Inflammatory macrophage (primary cell): ENCODE results near the gene ADAT1.

Experiments used
- DNase-seq, 2 donors: peaks; one replicate each; pipeline ENCODE4 v3.0.0-alpha.2; 2020 to 2022
- total RNA-seq, 18 experiments: gene quantifications; one replicate each; lab custom pipeline; 2026; ENCODE audit warnings: mixed read lengths in 6 of 18, inconsistent platforms in 2 of 18; lab: John Stamatoyannopoulos, UW

The ADAT1 gene, protein sequence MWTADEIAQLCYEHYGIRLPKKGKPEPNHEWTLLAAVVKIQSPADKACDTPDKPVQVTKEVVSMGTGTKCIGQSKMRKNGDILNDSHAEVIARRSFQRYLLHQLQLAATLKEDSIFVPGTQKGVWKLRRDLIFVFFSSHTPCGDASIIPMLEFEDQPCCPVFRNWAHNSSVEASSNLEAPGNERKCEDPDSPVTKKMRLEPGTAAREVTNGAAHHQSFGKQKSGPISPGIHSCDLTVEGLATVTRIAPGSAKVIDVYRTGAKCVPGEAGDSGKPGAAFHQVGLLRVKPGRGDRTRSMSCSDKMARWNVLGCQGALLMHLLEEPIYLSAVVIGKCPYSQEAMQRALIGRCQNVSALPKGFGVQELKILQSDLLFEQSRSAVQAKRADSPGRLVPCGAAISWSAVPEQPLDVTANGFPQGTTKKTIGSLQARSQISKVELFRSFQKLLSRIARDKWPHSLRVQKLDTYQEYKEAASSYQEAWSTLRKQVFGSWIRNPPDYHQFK
- 13.6 to 45.8 (median 29.4) reads per million in 18 experiments for total RNA-seq

DNA sequence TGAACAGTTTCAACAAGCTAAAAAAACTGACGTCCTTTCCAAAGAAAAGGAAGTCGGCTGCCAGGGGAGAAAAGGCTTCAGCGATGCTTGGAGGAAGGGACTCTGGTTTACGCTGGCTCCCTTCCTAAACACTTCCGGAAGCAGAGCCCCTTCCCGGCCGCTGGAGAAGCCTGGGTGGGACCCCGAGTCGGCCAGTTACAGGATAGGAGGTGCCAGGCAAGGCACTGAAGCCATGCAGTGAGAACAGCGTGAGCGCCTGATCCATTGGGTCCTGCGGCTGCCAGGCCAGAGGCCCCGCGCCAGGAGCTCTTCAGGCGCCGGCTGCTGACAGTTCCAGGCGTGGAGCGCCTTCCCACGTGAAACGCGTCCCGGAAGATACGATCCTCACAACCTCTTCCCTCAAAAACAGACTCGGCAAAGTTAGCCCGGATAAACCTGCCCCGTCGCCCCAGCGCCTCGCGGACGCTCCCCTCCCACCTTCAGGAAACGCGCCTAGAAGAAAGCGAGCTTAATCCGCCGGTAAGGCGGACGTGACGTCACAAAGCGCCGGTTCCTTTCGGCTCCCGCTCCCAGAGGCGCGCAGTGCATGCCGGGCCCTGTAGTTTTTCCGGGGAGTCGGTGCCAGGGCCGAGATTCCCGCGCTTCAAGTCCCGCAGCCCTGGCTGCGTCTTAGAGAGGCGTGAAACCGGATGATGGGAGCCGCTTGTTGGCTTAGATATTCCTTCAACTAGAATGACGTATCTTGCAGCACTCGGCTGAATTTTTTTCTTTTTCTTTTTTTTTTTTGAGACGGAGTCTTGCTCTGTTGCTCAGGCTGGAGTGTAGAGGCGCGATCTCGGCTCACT, at the start of gene ADAT1:
Gene ADAT1 (minus strand): TSS at position 521 of the 845 bp plus-strand sequence. CDS start 2,482 bp downstream, outside the sequence.
- DNase-seq, result peak; percentile 98

DNA sequence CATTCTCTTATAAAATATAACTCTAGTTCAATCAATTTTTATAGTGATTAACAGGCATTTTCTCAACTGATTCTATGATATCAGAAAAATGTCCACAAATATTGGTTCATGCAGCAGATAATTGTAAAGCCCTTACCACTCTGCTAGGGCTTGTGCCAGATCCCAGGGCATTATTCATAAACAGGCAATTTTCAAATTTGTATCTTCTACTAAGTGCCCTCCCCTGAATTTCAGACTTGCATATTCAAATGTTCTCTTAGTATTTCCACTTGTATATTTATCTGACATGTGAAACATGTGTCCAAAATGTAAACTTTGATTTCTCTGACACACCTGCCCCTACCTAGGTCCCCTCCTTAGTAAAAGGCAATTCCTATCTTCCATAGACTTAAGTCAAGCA, 44.4 kb upstream of the ADAT1 start:
- no peak for DNase-seq

DNA sequence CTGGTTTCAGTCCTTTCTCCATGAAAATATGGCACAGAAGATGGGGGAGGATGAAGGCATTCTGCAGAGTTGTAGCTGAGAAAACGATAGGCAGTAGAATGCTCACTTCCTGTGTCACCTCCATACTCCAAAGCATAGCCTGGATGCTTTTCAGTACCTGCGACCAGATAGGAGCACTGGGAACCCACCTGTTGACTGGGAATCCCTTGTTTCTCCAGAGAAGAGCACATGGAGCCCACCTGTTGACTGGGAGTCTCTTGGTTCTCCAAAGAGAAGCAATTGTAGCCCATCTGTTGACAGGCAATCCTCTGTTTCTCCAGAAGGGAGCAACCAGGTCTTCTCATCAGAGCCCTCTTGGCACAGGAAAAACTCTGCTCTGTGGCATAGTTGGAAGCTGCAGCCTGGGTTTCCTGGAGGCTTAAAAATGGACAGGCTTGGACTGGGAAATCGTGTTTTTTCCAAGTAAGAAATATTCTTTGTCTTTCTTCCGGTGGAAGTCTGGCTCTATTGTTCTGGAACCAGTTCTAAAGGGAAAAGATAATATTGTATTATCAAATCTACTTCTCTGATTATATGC, 37.7 kb upstream of the ADAT1 start:
- DNase-seq, result no peak

DNA sequence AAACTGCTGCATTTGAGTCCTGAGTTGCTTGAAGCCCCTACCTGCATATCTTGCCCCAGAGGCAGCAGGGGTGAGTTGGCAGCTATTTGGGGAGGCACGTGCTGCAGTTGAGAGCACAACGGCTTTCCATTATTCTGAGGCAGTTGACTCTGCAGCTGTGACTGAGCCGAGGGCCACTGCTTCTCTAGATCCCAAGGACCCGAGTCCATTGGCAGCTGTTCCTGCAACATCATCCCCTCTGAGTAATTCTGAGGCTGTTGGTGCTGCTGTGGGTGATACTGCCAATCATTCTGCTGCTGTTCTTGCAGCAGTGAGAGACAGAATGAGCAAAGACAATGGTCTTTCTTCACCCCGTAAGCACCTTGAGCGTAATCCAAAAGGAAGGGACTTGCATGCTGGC, 37.2 kb upstream of the ADAT1 start:
- DNase-seq, result no peak

DNA sequence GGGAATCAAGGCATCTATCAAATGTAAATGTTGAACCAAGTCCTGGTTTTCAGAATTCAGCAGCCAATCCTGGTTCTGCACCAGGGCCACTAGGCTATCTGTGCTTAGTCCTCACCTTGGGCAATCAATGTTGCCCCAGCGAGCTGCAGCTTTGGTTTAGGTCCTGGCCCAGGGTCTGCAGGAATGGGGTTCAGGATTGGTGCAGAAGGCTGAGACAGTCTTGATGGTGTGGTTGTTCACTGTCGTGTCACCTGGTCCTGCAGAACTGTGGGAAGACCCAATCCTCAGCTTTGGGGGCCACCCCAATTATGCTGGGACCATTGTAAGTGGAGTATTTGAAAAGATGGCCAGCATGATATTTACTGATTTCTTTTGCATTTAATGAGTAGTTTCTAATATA, 35.1 kb upstream of the ADAT1 start:
- no peak for DNase-seq

DNA sequence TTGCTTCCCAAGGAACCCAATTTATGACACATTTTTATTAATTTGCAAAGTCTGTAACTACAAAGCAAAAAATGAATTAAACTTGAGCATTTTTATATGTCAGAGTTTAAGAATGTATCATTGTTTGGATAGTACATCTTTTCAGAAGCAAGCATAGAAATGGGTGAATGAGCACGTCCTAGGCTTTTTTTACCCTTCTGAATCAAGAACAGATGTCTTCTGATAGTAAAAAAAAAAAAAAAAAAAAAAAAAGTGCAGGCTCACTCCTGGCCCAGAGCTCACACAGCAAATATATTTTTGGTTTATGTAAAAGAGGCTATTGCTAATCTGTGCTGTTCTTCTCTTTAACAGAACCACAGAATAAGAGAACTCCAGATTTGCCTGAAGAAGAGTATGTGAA, 30.8 kb upstream of the ADAT1 start:
- no peak for DNase-seq

DNA sequence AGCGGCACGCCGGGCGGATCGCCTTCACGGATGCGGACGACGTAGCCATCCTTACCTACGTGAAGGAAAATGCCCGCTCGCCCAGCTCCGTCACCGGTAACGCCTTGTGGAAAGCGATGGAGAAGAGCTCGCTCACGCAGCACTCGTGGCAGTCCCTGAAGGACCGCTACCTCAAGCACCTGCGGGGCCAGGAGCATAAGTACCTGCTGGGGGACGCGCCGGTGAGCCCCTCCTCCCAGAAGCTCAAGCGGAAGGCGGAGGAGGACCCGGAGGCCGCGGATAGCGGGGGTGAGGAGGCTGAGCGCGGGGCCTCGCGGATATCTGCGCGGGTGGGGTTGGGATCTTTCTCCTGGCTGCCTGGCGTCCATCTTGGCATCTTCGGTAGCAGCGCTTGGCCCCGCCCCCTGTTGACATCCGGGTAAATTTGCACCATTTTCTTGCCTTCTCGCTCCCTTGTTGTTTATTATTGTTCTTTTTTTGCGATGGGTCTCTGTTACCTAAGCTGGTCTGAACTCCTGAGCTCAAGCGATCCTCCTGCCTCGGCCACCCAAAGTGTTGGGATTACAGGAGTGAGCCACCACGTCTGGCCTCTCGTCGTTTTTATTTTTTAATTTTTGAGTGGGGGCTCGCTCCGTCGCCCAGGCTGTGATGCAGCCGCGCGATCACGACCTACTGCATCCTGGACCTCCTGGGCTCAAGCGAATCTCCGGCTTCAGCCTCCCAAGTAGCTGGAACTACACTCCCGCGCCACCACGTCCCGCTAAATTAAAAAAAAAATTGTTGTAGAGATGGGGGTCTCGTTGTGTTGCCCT, 25.4 kb upstream of the ADAT1 start:
- peak; percentile 69 to 75 for DNase-seq

DNA sequence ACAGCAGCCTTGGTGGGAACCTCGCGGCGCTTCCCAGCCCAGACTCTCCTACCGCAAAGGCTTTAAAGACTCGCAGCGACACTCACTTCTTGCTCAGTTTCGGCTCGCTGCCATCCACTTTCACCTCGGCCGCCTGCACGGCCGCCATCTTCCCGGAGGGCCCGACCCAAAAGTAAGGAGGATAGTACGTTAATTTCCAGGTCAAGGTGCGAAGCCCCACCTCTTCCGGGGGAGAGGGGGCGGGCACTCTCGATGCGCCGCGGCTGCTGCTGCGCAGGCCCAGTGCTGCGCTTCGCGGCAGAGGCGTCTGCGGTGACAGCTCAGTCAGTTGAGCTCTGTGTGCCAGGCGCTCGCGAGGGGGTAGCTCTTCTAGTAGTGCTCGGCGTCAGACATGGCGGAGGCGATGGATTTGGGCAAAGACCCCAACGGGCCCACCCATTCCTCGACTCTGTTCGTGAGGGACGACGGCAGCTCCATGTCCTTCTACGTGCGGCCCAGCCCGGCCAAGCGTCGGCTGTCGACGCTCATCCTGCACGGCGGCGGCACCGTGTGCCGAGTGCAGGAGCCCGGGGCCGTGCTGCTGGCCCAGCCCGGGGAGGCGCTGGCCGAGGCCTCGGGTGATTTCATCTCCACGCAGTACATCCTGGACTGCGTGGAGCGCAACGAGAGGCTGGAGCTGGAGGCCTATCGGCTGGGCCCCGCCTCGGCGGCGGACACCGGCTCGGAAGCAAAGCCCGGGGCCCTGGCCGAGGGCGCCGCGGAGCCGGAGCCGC, 24.6 kb upstream of the ADAT1 start, which contains the start of the genes KARS1 and TERF2IP:
Gene KARS1 (minus strand): TSS at position 174 of the 773 bp plus-strand sequence. CDS start 26 bp downstream, at position 148.
Gene TERF2IP (plus strand): TSS at position 282 of the 773 bp plus-strand sequence. CDS start 110 bp downstream, at position 392.
- peak; percentile 94 to 97 for DNase-seq

DNA sequence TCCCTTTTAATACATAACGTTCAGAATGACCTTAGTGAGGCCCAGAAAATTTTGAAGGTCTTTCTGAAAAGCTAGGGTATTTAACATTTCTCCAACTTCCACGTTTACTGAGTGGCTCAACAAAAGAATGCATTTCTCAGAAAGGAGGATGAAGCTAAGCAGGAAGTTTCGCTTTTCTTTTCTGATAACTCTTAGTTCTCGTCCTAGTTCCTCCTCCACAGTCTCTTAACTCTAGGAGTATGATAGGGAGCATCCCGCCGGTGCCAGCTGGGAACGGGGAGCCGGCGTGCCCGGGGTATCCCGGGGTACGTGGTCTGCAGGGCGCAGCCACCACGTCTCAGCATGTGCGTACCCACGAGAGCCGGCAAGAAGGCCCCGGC, 24.0 kb upstream of the ADAT1 start:
- DNase-seq, result peak in 1 of 2 donors; percentile 8

DNA sequence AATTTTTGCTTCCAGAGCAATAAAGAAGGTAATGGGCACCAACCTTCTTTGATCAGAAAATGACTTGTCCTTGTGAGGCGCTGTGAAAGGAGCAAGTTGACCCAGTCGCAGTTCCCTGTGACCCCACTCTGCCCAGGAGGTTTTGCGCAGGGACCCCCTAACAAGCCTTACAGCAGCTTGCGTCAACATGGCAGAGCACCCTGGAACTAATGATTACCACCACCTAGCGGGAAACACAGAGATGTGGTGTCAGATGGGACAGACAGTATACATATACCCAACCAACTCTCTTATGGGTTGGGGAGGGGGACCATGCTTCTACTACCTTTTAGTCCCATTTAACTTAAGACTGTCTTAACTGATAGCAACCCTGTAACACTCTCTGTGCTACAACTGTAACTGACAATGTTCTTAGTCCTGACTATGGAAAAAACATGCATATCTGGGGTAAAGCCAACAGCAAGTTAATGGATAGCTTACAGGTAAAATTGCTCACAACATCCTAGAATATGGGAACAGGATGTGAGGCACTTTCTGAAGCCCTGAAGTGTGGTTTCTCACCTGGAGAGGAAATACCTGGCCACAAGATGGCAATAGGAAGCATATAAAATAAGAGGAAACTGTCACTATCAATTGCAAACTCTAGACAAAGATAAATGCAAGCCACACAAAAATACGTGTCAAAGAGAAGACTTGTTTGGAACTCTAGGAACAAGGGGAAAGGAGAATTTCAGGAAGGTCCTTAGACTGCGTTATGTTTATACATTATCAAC, 21.3 kb upstream of the ADAT1 start:
- DNase-seq, result no peak

DNA sequence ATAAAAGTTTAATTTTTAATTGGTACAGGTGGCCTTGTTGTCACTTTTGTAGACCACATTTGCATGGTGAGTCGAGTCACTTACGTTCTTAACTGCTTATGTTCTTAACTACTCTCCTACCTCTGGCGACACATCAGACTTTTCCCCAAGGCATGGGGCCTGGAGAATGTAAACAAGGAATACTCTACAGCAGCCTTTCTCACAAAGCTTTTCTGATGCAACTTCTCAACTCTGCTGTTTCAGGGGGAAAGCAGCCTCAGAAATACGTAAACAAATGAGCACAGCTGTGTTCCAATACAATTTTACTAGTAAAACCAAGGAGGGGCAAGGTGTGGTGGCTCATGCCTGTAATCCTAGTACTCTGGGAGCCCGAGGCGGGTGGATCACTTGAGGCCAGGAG, 17.5 kb upstream of the ADAT1 start:
- DNase-seq, result no peak

DNA sequence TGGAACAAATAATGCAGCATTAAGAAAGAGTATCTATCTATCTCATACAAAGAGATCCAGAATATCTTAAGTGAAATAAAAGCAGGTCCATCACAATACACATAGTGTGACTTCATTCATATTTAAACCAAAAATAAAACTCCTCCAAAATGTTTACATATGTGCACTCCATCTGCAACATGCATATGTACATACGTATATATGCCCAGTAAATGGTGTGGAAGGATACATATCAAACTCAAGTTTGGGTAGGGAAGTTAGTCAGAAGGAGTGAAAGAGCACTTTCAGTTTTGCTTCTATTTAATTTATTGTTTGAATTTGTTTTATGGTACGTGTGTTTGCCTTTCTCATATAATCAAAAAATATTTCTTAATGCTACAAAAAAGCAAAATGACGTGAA, 12.0 kb upstream of the ADAT1 start:
- no peak for DNase-seq

DNA sequence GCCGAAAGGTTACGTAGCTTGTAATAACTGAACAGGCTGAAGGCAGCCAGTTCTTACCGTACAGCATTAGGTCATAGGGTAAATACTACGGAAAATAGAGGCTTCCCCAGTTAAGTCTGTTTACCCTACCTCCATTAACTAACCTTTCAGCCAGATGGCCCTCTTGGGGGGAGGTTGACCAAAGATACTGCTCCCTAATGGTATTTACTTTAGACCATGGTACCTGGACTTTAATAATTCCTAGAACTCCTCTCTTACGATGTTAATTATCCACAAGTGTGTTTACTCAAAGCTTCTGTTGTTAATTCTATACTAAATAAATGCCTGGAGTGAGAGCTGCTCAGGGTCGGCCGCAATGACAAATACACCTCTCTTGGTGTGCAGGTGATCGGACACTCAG, 9.8 kb upstream of the ADAT1 start:
- DNase-seq, result no peak

DNA sequence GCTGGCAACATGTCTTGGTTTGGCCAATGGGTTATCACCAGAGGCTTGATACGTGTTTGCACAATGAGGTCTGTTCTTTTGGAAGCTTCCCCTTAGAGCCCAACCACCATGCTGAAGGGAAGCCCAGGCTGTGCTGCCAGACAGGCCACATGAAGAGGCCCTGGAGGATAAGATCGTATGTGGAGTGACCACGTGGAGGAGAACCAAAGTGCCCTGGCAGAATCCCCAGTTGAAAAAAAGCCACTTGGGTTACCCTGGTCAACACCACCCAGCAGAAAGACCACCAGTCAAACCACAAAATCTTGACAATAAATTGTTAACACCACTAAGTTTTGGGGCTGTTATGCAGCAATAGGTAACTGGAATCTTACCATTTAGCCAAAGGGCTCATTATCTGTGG, 7.0 kb upstream of the ADAT1 start:
- DNase-seq, result no peak

DNA sequence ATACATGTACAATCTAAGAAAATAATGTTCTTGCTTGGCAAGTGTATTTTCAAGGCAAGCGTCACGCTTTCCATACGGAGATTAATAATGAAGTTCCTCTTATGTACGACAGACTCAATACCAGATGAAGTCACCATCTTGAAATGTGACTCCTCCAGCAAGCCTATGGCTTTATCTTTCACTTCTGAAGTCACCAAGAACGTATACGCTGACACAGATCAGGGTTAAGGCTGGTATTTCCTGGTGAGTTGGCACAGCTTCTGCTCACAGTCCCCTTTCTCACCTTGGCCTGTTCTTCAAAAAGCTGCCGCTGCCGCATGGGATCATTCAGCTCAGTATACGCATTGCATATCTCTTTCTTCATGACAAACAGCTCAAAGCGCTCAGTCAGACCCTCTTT, 6.1 kb upstream of the ADAT1 start:
- no peak for DNase-seq

DNA sequence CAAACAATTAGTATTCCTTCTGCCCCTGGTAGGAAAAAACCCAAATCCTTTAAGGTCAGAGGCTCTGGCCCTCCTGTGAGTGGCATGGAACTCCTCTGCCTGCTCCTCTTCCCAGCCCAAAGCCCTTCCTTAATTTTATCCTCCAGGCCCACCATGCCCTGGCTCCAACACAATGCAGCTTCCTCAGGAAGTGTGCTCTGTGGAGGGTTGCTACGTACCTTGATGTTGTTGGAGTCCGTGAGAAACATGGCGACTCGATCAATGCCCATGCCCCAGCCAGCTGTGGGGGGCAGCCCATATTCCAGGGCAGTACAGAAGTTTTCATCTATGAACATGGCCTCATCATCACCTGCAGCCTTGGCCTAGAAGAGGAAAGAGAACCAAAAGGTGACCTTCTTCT, 5.3 kb upstream of the ADAT1 start:
- no peak for DNase-seq

DNA sequence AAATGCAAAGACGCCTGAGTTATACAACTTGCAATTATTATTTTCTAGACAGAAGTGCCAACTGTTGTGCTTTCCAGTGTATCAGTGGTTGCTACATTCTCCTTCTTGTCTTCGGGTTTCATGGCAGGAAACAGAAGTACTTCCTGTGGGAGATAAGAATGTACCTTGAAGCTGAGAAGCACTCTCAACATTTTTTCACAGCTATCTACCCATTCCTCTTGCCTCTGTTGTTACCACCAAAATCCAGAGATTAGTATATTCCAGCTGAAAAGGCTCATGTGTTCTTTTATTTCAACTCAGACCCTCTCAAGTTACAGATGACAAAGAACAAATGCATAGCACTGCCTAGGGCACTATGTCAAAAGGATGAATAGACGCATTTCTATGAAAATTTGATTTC, 4.8 kb upstream of the ADAT1 start:
- no peak for DNase-seq

DNA sequence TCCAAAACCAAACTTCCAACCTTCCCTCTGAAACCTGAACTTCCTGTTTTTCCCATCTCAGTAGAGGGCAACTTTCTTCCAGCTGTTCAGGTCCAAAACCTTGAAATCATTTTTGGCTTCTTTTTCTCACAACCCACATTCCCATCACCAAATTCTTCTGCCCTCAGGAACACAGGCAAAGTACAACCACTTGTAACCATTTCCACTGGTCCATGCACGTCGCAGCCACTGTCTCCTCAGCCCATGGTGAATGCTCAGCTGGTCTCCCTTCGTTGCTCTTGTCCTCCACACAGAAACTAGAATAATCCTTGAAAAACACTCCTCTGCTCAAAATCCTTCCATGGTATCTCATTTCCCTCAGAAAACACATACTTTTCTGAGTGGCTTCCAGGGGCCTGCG, 3.7 kb upstream of the ADAT1 start:
- DNase-seq, result no peak

DNA sequence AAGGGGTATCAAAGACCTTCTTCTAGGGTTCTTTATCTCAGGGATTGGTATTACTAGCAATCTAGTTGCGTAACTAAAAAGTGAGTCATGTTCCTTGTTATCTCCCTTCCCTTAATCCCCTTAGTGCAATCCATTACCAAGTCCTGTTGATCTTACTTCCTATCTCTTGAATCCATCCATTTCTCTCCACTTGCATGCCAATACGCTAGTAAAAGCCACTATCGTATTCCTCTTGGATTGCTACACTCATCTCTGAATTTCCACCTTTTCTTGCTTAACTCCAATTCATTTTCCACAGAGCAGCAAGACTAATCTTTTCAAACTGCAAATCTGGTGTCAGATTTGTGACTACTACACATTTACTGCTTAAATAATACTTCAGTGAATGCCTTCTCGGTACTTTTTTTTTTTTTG, 1.8 kb upstream of the ADAT1 start:
- no peak for DNase-seq

DNA sequence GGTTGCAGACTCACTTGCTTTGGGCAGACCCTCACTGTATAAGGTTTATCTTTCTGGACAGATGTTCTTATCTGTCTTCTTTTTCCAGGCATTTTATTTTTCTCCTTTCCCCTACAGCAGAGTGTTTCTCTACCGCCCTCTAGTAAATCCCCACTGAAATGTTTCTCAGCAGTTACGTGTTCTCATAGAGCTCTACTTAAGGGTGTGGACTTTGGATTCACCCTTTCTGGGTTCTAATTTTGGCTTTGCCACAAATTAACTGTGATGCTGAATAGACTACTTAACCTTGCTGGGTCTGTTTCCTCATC, 2.0 kb downstream of the ADAT1 start:
- DNase-seq, result peak in 1 of 2 donors; percentile 3
